Suprapubic skin (tissue), 4 donors: Measurements from ENCODE around the gene ABCC6. TPM values are rescaled to one million over a fixed set of nuclear protein-coding genes. Genes with fewer than 3 reads are reported as not detected.
"Not testable (repeated sequence)": the region's sequence is repeated elsewhere in the genome, so short reads cannot be mapped to it uniquely, and the experiment has no call there.

ENCODE experiments used
- DNase-seq, 2 donors: peaks; one replicate each; pipeline ENCODE4 v3.0.0-alpha.2; 2019; ENCODE audit warnings: low spot score in 2 of 2
- H3K27ac ChIP-seq: fragments of 200-600 bp; sonication (generic); one replicate; pipeline ENCODE4 v1.5.1; 2019
- H3K27me3 ChIP-seq: fragments of 200-600 bp; sonication (generic); one replicate; pipeline ENCODE4 v1.5.1; 2019
- H3K36me3 ChIP-seq: fragments of 200-600 bp; sonication (generic); one replicate; pipeline ENCODE4 v1.5.1; 2019
- H3K4me1 ChIP-seq: fragments of 200-600 bp; sonication (generic); one replicate; pipeline ENCODE4 v1.5.1; 2019
- H3K4me3 ChIP-seq: fragments of 200-600 bp; sonication (generic); one replicate; pipeline ENCODE4 v1.5.1; 2019; ENCODE audit warnings: mild to moderate bottlenecking
- H3K9me3 ChIP-seq: fragments of 200-600 bp; sonication (generic); one replicate; pipeline ENCODE4 v1.5.1; 2019
- CTCF ChIP-seq, 2 donors: fragments of 200-600 bp in 1 of 2; fragments of 450-650 bp in 1 of 2; sonication (generic) in 1 of 2; IDR thresholded peaks; one replicate each; pipeline ENCODE4 v1.5.1; 2016 to 2019; ENCODE audit warnings: antibody characterized with exemption in 2 of 2, mild to moderate bottlenecking in 1 of 2, moderate library complexity in 1 of 2
- EP300 ChIP-seq: sonication (generic); formaldehyde crosslinking; IDR thresholded peaks from one replicate; pipeline ENCODE4 v1.6.1; 2017; ENCODE audit warnings: antibody characterized with exemption
- POLR2A ChIP-seq, 2 donors: fragments of 450-650 bp; IDR thresholded peaks; one replicate each; pipeline ENCODE4 v1.6.1; 2017; ENCODE audit warnings: antibody characterized with exemption in 2 of 2, mild to moderate bottlenecking in 2 of 2, moderate library complexity in 2 of 2
- POLR2AphosphoS5 ChIP-seq, 3 donors: sonication (generic); formaldehyde crosslinking; IDR thresholded peaks; one replicate each; pipeline ENCODE4 v1.6.1; 2017; ENCODE audit warnings: antibody characterized with exemption in 3 of 3
- WGBS: methylation state at CpG from one replicate; pipeline ENCODE4 v1.1.5; 2018; 5-methylcytosine and 5-hydroxymethylcytosine counted together
- total RNA-seq, 4 donors: library from RNA; depleted of rRNA; stranded (reverse); fragments of >200 nt; gene quantifications; one replicate each; pipeline ENCODE4 v1.1.0, GENCODE V29; 2016

The ABCC6 gene
- total RNA-seq, 4 donors from 2014 or later, result 0.49 to 3.4 (median 1.2) TPM

GRCh38 chr16:16149710-16150116 is 73.6 kb downstream of the ABCC6 start:
- no peak for DNase-seq
- Histone ChIP-seq H3K27ac (no peak overlapping the region), H3K9me3 (no peaks in the 10 kb centered on the region), H3K4me1 (peaks cover 12% of the 10 kb centered on the region), H3K36me3 (peaks cover 6% of the 10 kb centered on the region), H3K27me3 (no peaks in the 10 kb centered on the region), H3K4me3 (no peak overlapping the region)
- TF ChIP-seq EP300, result no peak
- TF ChIP-seq POLR2A (IDR thresholded peaks at IDR 0.05), result no peak
- TF ChIP-seq CTCF (IDR thresholded peaks at IDR 0.05), result no peak
- no peak for TF ChIP-seq POLR2AphosphoS5 (IDR thresholded peaks at IDR 0.05)
- WGBS, result 87% methylated on average over 5 of the region's 10 CpGs

GRCh38 chr16:16148755-16149154 is 74.5 kb downstream of the ABCC6 start:
- TF ChIP-seq EP300 (no peak), POLR2A (IDR thresholded peaks at IDR 0.05) (no peak)

DNA sequence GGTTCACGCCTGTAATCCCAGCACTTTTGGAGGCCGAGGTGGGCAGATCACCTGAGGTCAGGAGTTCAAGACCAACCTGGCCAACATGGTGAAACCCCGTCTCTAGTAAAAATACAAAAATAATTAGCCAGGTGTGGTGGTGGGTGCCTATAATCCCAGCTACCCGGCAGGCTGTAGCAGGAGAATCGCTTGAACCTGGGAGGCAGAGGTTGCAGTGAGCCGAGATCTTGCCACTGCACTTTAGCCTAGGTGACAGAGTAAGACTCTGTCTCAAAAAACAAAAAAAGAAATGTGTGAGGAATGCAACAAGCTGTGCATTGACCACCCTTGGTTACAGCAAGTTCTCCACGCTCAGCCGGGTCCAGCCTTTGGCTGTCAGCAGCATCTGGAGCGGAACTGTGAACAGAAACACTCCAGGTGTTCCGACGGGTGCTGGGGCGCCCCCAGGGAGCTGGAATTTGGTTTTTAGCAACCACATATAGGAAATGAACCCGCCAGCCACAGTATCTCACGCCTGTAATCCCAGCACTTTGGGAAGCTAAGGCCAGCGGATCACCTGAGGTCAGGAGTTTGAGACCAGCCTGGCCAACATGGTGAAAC is 75.2 kb downstream of the ABCC6 start:
- not testable (repeated sequence) for DNase-seq, H3K27ac ChIP-seq
- 82% methylated on average over 14 of the region's 15 CpGs for WGBS

More at GRCh38 chr16:16148755-16149154, 74.5 kb downstream of the ABCC6 start:
- H3K27me3 ChIP-seq, result no peaks in the 10 kb centered on the region
- H3K27ac ChIP-seq, result no peak overlapping the region
- DNase-seq, result no peak
- H3K4me1 ChIP-seq, result peaks cover 12% of the 10 kb centered on the region
- no peak overlapping the region for H3K4me3 ChIP-seq
- H3K36me3 ChIP-seq, result peaks cover 9% of the 10 kb centered on the region
- whole genome bisulfite sequencing, result 86% methylated on average over 9 of the region's 9 CpGs
- H3K9me3 ChIP-seq, result no peaks in the 10 kb centered on the region

DNA sequence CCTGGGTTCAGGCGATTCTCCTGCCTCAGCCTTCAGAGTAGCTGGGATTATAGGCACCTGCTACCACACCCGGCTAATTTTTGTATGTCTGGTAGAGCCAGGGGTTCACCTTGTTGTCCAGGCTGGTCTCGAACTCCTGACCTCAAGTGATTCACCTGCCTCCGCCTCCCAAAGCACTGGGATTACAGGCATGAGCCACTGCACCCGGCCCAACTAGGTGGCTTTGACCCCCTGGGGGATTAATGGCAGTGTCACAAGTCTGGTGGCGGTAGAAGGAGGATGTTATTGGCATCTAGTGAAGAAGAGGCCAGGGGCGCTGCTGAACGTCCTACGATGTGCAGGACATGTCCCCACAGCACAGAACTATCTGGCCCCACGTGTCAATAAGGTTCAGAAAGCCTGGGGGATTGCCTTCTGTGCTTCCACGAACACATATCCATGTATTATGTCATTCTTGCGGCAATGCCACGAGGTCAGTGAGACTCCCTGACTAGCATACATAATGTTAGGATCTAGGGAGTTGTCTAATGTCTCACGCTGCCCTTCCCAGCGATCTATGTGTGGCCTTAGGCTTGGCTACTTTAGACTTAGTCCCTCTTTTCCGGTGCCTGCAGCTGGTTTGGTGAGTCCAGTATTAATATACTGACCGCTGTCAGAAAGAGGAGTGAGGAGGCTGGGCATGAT is 75.8 kb downstream of the ABCC6 start:
- H3K36me3 ChIP-seq, result peaks cover 12% of the 10 kb centered on the region
- H3K27ac ChIP-seq, result no peak overlapping the region
- TF ChIP-seq CTCF (IDR thresholded peaks at IDR 0.05) (no peak), POLR2A (IDR thresholded peaks at IDR 0.05) (no peak), EP300 (no peak), POLR2AphosphoS5 (IDR thresholded peaks at IDR 0.05) (no peak)
- H3K4me1 ChIP-seq, result peaks cover 12% of the 10 kb centered on the region
- no peaks in the 10 kb centered on the region for H3K27me3 ChIP-seq
- WGBS, result 91% methylated on average over 16 of the region's 17 CpGs
- no peak for DNase-seq
- no peak overlapping the region for H3K4me3 ChIP-seq
- H3K9me3 ChIP-seq, result no peaks in the 10 kb centered on the region

More for the DNA sequence above, 75.2 kb downstream of the ABCC6 start:
- Histone ChIP-seq H3K36me3 (peaks cover 12% of the 10 kb centered on the region), H3K4me1 (peaks cover 12% of the 10 kb centered on the region)
- not testable (repeated sequence) for H3K27me3 ChIP-seq, H3K9me3 ChIP-seq, H3K4me3 ChIP-seq

DNA sequence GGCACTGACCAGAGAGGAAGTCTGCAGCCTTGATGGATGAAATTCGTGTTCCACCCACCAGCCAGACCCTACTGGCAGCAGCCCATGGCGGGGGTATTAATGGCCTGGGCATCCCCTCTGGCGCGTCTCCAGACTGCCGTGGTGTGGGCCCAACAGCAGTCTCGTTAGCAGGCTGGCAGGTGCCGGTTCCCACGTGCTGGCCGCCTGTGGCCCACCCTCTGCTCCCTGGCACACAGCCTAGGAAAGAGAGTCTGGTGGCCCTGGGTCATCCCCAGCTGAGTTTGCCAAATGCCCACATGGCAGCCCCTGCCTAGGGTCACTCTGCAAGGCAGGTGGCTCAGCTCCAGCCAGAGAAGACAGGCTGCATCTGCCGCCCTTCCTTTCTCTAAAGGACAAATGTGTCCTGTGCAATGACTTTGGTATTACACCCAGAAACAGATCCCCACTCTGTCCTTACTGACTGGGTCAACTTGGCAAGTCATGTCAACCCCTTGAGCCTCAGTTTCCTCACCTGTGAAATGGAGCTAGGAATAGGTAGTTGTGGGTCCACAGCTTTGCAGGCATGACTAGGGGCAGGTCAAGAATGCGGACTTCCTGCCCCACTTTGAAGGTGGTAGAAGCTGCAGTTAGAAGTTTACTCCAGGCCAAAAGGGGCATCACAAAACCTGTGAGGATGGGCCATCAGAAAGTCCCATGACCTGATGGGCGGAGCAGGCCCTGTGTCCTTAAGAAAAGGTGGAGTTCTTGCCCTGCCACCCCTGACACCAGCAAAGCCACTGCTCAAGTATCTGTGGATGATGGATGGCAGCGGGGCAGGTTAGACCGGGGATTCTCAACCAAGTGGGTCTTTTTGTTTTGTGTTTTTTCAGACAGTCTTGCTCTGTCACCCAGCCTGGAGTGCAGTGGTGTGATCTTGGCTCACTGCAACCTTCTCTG is 76.6 kb downstream of the ABCC6 start:
- Histone ChIP-seq H3K4me1 (peaks cover 12% of the 10 kb centered on the region), H3K27ac (no peak overlapping the region), H3K4me3 (no peak overlapping the region), H3K36me3 (peaks cover 18% of the 10 kb centered on the region), H3K27me3 (no peaks in the 10 kb centered on the region), H3K9me3 (no peaks in the 10 kb centered on the region)
- no peak for DNase-seq
- 88% methylated on average over 10 of the region's 14 CpGs for WGBS
- TF ChIP-seq POLR2A (IDR thresholded peaks at IDR 0.05), result no peak
- no peak for TF ChIP-seq EP300
- no peak for TF ChIP-seq CTCF (IDR thresholded peaks at IDR 0.05)
- TF ChIP-seq POLR2AphosphoS5 (IDR thresholded peaks at IDR 0.05), result no peak

DNA sequence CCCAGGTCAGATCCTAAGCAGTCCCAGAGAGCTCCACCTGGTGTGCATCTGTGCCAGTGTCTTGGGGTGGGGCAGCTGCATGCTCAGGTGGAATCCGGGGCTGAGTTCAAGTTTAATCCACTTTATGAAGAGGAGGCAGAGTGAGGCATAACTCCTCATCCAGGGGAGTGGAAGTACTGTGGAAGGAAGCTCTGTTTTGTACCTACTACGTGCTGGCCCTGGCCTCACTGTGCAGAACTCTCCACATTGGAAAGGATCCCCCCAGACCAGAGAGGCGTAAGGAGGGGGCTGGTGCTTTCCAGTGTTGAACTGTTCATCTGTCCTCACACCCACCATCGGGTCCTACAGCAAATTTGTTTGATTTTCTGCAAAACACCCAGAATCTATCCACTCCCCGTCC is 78.0 kb downstream of the ABCC6 start:
- 88% methylated on average over 5 of the region's 5 CpGs for WGBS
- Histone ChIP-seq H3K27ac (no peak overlapping the region), H3K36me3 (peaks cover 31% of the 10 kb centered on the region), H3K4me1 (peaks cover 8% of the 10 kb centered on the region), H3K9me3 (no peaks in the 10 kb centered on the region), H3K4me3 (no peak overlapping the region), H3K27me3 (no peaks in the 10 kb centered on the region)
- no peak for TF ChIP-seq POLR2A (IDR thresholded peaks at IDR 0.05)
- no peak for TF ChIP-seq EP300
- TF ChIP-seq POLR2AphosphoS5 (IDR thresholded peaks at IDR 0.05), result no peak
- TF ChIP-seq CTCF (IDR thresholded peaks at IDR 0.05), result no peak
- DNase-seq, result no peak
